HepG2 (cell line): ENCODE measurements around the gene TNS1. TPM values are rescaled to one million over a fixed set of nuclear protein-coding genes. Genes with fewer than 3 reads are reported as not detected.

ENCODE experiments used
- ATAC-seq: fragments of 200-7000 bp; cut with Tn5 transposase; 3 replicates; pipeline ENCODE4 v1.9.1; 2020; ENCODE audit warnings: mild to moderate bottlenecking, moderate library complexity
- BruUV-seq: library from RNA; stranded (reverse); fragments of 400-500 nt; replicated peaks from 2 replicates; lab custom pipeline; 2021; lab: Mats Ljungman, UMichigan
- CTCF ChIA-PET: fragments of 300-600 bp; formaldehyde crosslinking; extraction: SDS; loops from one replicate; lab custom pipeline; 2021; ENCODE audit warnings: low total read pairs, inconsistent platforms, low intra/inter-chr PET ratio; lab: Yijun Ruan, JAX
- POLR2A ChIA-PET: fragments of 350-600 bp; sonication (Branson Sonifier 250); formaldehyde crosslinking; loops from one replicate; lab custom pipeline; 2020; ENCODE audit warnings: antibody characterized with exemption, inconsistent platforms; lab: Yijun Ruan, JAX
- DNase-seq: peaks from one replicate; pipeline ENCODE4 v3.0.0-alpha.2; 2015; ENCODE audit warnings: low spot score
- FAIRE-seq: peaks from 3 replicates; lab custom pipeline; 2011; peaks lifted over from hg19 to GRCh38; lab: Jason Lieb, UNC
- H2AFZ ChIP-seq: one replicate; pipeline ENCODE4 v1.6.1; 2011; ENCODE audit warnings: low read length, inconsistent platforms
- H3K27ac ChIP-seq: fragments of 300-600 bp; 3 replicates; pipeline ENCODE4 v1.8.0; 2011; ENCODE audit warnings: mixed run types, mild to moderate bottlenecking, mixed read lengths, low read length, inconsistent platforms; ENCODE audit not compliant: insufficient read depth; ENCODE audit errors: extremely low read length
- H3K27me3 ChIP-seq, 2 experiments: fragments of 200-600 bp in 1 of 2; 2 replicates in 1 of 2; 3 replicates in 1 of 2; pipeline versions ENCODE4 v1.6.0 to v1.8.0; 2011; ENCODE audit warnings: low read length in 2 of 2, mild to moderate bottlenecking in 2 of 2, moderate library complexity in 2 of 2, inconsistent platforms in 1 of 2; ENCODE audit not compliant: insufficient read depth in 2 of 2, control insufficient read depth in 1 of 2
- H3K36me3 ChIP-seq, 2 experiments: fragments of 200-600 bp in 1 of 2; replicated peaks in 1 of 2; 2 replicates in 1 of 2; 3 replicates in 1 of 2; pipeline versions ENCODE4 v1.5.1 to v1.8.0; 2011; ENCODE audit warnings: low read length in 2 of 2, inconsistent platforms in 1 of 2; ENCODE audit not compliant: insufficient read depth in 2 of 2, control insufficient read depth in 1 of 2
- H3K4me1 ChIP-seq: 2 replicates; pipeline ENCODE4 v1.5.1; 2012; ENCODE audit warnings: low read length, inconsistent platforms; ENCODE audit not compliant: insufficient read depth
- H3K4me2 ChIP-seq: 2 replicates; pipeline ENCODE4 v1.6.0; 2011; ENCODE audit warnings: low read depth, low read length, inconsistent platforms
- H3K4me3 ChIP-seq, 3 experiments: fragments of 200-600 bp in 1 of 3; sonication (generic), shearing (Covaris generic) in 1 of 3; replicated peaks in 1 of 3; 2 replicates each; pipeline ENCODE4 v1.5.1; 2011 to 2016; ENCODE audit warnings: low read length in 3 of 3, inconsistent platforms in 2 of 3, low read depth in 2 of 3, mild to moderate bottlenecking in 2 of 3, control low read depth in 1 of 3, mixed read lengths in 1 of 3; ENCODE audit not compliant: insufficient read depth in 1 of 3
- H3K79me2 ChIP-seq: one replicate; pipeline ENCODE4 v1.6.1; 2011; ENCODE audit warnings: low read length, inconsistent platforms; ENCODE audit not compliant: insufficient read depth
- H3K9ac ChIP-seq: 2 replicates; pipeline ENCODE4 v1.6.0; 2011; ENCODE audit warnings: mild to moderate bottlenecking, low read depth, low read length, inconsistent platforms; ENCODE audit not compliant: insufficient read depth
- H3K9me3 ChIP-seq: 2 replicates; pipeline ENCODE4 v1.5.1; 2012; ENCODE audit warnings: mild to moderate bottlenecking, low read length
- H4K20me1 ChIP-seq: 2 replicates; pipeline ENCODE4 v1.6.0; 2011; ENCODE audit warnings: inconsistent platforms, mild to moderate bottlenecking, low read length, moderate library complexity; ENCODE audit not compliant: insufficient read depth
- ARID4A ChIP-seq: sonication (generic); formaldehyde crosslinking; IDR thresholded peaks from 2 replicates; pipeline ENCODE4 v1.5.0; 2020; ENCODE audit warnings: mild to moderate bottlenecking, missing genetic modification reagents, borderline replicate concordance
- BCL6 ChIP-seq: IDR thresholded peaks from 2 replicates; pipeline ENCODE4 v1.6.1; 2016; ENCODE audit warnings: missing genetic modification reagents, missing compliant biosample characterization
- CCDC6 ChIP-seq: sonication (generic); formaldehyde crosslinking; IDR thresholded peaks from 2 replicates; pipeline ENCODE4 v1.8.1; 2022; ENCODE audit warnings: mild to moderate bottlenecking, missing genetic modification reagents, moderate library complexity
- ZNF33B ChIP-seq: sonication (generic); formaldehyde crosslinking; IDR thresholded peaks from 2 replicates; pipeline ENCODE4 v1.5.1; 2020; ENCODE audit warnings: mild to moderate bottlenecking, missing genetic modification reagents
- in situ Hi-C: cut with HindIII; loops from 2 replicates; pipeline ENCODE4 v1.10.0; 2017; ENCODE audit warnings: low pct_unique_long_range_greater_than_20kb; ENCODE audit not compliant: extremely low pct_ligation_motif_present
- intact Hi-C: fragments of 100-400 bp; cut with micrococcal nuclease; formaldehyde crosslinking; loops from one replicate; pipeline ENCODE4 v1.10.0; 2022; ENCODE audit not compliant: unreplicated experiment
- polyA plus RNA-seq, 8 experiments: library from polyadenylated mRNA; depleted of rRNA in 3 of 8; stranded (reverse) in 7 of 8; unstranded in 1 of 8; fragments of >200 nt; fragmentation: Illumina TruSeq in 4 of 8; extraction: Trizol in 4 of 8; gene quantifications; 2 replicates each; pipeline versions ENCODE4 v1.2.1 to v1.2.3, GENCODE V29; 2011 to 2016; ENCODE audit warnings: low read depth in 4 of 8, missing spikeins in 1 of 8, mixed read lengths in 1 of 8; ENCODE audit not compliant: insufficient read depth in 1 of 8
- total RNA-seq, 5 experiments: library from RNA; depleted of rRNA; stranded (reverse); fragments of >200 nt; fragmentation: Illumina TruSeq; extraction: Trizol; gene quantifications; 2 replicates each; pipeline ENCODE4 v1.2.3, GENCODE V29; 2016; ENCODE audit warnings: low read depth in 1 of 5

TNS1 gene
- total and polyA plus RNA-seq, 2 of the 13 experiments (the other 11 are each of a cell fraction or from before 2014, with no cell fraction given) = 1.9 to 118 TPM

GRCh38 chr2:217910875-217911212 is 92.0 kb downstream of the TNS1 start:
- intact Hi-C loops = no loop called here
- Histone ChIP-seq H3K79me2 (no peaks in the 10 kb centered on the region), H3K9me3 (no peaks in the 10 kb centered on the region), H3K4me2 (no peak overlapping the region), H4K20me1 (no peaks in the 10 kb centered on the region), H3K9ac (no peak overlapping the region), H3K4me1 (peaks cover 69% of the 10 kb centered on the region), H2AFZ (no peak overlapping the region), H3K27me3 (no peaks in the 10 kb centered on the region), H3K36me3 (peaks cover 2 to 6% of the 10 kb centered on the region in 2 experiments; a peak in 2 of 5 replicates), H3K27ac (no peak overlapping the region), H3K4me3 (no peak overlapping the region)
- ChIA-PET POLR2A (interaction anchor here (1.6 kb wide), 1 partner anchor 11 kb away, joined by 4 read pairs; no protein-coding TSS in a partner anchor), CTCF (no interaction called here)
- in situ Hi-C loops = no loop called here
- FAIRE-seq = no peak
- ATAC-seq = no peak
- no TSS peak for BruUV-seq
- TF ChIP-seq CCDC6 (CRISPR knock-in tag) = no peak
- no peak for TF ChIP-seq BCL6
- TF ChIP-seq ARID4A (CRISPR knock-in tag) = 0 out of 2 replicates have a peak, but pooled peaks have one; percentile 19
- 0 out of 2 replicates have a peak, but pooled peaks have one; percentile 2 for TF ChIP-seq ZNF33B (CRISPR knock-in tag)
- DNase-seq = no peak
